Measurements from ENCODE around the gene SOBP.
"Not testable (repeated sequence)": the region's sequence is repeated elsewhere in the genome, so short reads cannot be mapped to it uniquely, and the experiment has no call there.

SOBP gene

GRCh38 chr6:107488875-107489635, 862 bp upstream of the SOBP start:
- DNase-seq: peak; percentile 76

- no peak for DNase-seq
Observed at GRCh38 chr6:107490566-107491137, 735 bp downstream of the SOBP start.

- DNase-seq: peak; percentile 85
Observed at GRCh38 chr6:107491138-107491609, 1.3 kb downstream of the SOBP start.

GRCh38 chr6:107491760-107492660, 2.1 kb downstream of the SOBP start:
- no peak for DNase-seq

- DNase-seq: peak; percentile 61
Observed at GRCh38 chr6:107493158-107494057, 3.5 kb downstream of the SOBP start.

GRCh38 chr6:107495196-107495643, 5.3 kb downstream of the SOBP start:
- no peak for DNase-seq

GRCh38 chr6:107495971-107496370, 6.1 kb downstream of the SOBP start:
- no peak for DNase-seq

- no peak for DNase-seq
Observed at GRCh38 chr6:107496892-107497684, 7.2 kb downstream of the SOBP start.

GRCh38 chr6:107504270-107505026, 14.5 kb downstream of the SOBP start:
- no peak for DNase-seq

- no peak for DNase-seq
Observed at GRCh38 chr6:107506145-107506544, 16.2 kb downstream of the SOBP start.

- DNase-seq: no peak
Observed at GRCh38 chr6:107509506-107509905, 19.6 kb downstream of the SOBP start.

- DNase-seq: no peak
Observed at GRCh38 chr6:107510108-107510507, 20.2 kb downstream of the SOBP start.

GRCh38 chr6:107511511-107511993, 21.6 kb downstream of the SOBP start:
- DNase-seq: no peak

- no peak for DNase-seq
Observed at GRCh38 chr6:107513214-107513613, 23.3 kb downstream of the SOBP start.

GRCh38 chr6:107515955-107516354, 26.0 kb downstream of the SOBP start:
- no peak for DNase-seq

GRCh38 chr6:107517274-107517673, 27.4 kb downstream of the SOBP start:
- no peak for DNase-seq

GRCh38 chr6:107519224-107519623, 29.3 kb downstream of the SOBP start:
- not testable (repeated sequence) for DNase-seq

- DNase-seq: not testable (repeated sequence)
Observed at GRCh38 chr6:107520706-107521105, 30.8 kb downstream of the SOBP start.

- no peak for DNase-seq
Observed at GRCh38 chr6:107523054-107523791, 33.3 kb downstream of the SOBP start.

GRCh38 chr6:107523794-107524193, 33.9 kb downstream of the SOBP start:
- no peak for DNase-seq
